Progenitor cell of endocrine pancreas (in vitro differentiated cells): ENCODE data around the gene GABBR2. TPM values are rescaled to one million over a fixed set of nuclear protein-coding genes. Genes with fewer than 3 reads are reported as not detected.
"Not testable (repeated sequence)": the region's sequence is repeated elsewhere in the genome, so short reads cannot be mapped to it uniquely, and the experiment has no call there.

ENCODE experiments used
- DNase-seq: peaks from one replicate; pipeline ENCODE4 v3.0.0; 2021; ENCODE audit warnings: low spot score; ENCODE audit not compliant: unreplicated experiment
- H3K27ac Mint-ChIP-seq: 2 replicates; pipeline ENCODE4 v1.8.0; 2021; ENCODE audit warnings: mild to moderate bottlenecking, moderate library complexity, mixed read lengths
- H3K27me3 Mint-ChIP-seq: 2 replicates; pipeline ENCODE4 v1.8.0; 2021; ENCODE audit warnings: mixed read lengths
- H3K36me3 Mint-ChIP-seq: 2 replicates; pipeline ENCODE4 v1.8.0; 2022; ENCODE audit warnings: mixed read lengths; ENCODE audit not compliant: insufficient read depth
- H3K4me1 Mint-ChIP-seq: 2 replicates; pipeline ENCODE4 v1.8.0; 2021; ENCODE audit warnings: low read depth, mixed read lengths
- H3K4me3 Mint-ChIP-seq: 2 replicates; pipeline ENCODE4 v1.8.0; 2021; ENCODE audit warnings: low read depth, mild to moderate bottlenecking, moderate library complexity, mixed read lengths
- H3K9me3 Mint-ChIP-seq: 2 replicates; pipeline ENCODE4 v1.8.0; 2021; ENCODE audit warnings: low read depth, mixed read lengths
- CTCF ChIP-seq: fragments of 200-600 bp; sonication (generic); IDR thresholded peaks from one replicate; pipeline ENCODE4 v1.5.0; 2021; ENCODE audit warnings: antibody characterized with exemption, mild to moderate bottlenecking; ENCODE audit not compliant: unreplicated experiment
- total RNA-seq: library from RNA; stranded (reverse); gene quantifications from 2 replicates; pipeline ENCODE4 v1.2.1, GENCODE V29; 2021

GABBR2 gene
- total RNA-seq, 1 donor from 2014 or later: 0.84 TPM

DNA sequence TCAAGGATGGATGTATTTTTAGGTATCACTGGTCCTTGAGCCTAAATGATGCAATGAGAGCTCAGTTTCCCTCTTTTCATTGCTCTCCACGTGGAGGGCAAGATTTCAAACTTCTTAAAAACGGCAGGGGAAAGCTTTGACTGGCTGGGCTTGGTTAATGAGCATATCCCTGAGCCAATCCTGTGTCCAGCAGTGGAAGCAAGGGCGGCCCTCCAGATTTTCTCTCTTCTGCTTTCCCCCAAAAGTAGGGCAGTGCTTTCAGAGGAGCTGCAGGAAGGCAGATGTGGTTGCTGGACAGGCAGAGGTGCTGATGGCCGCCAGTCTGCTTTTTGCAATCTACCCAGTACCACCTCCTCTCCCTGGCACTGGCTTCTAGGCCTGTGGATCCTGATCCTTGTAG is 423.3 kb downstream of the GABBR2 start:
- Mint-ChIP-seq H3K4me1 (peaks cover 10% of the 10 kb centered on the region), H3K27ac (no peak overlapping the region), H3K27me3 (peaks cover 17% of the 10 kb centered on the region), H3K4me3 (no peak overlapping the region), H3K36me3 (no peaks in the 10 kb centered on the region), H3K9me3 (no peaks in the 10 kb centered on the region)
- DNase-seq: no peak
- no peak for TF ChIP-seq CTCF

- no peak for TF ChIP-seq CTCF
- no peak for DNase-seq
- Mint-ChIP-seq H3K9me3 (no peaks in the 10 kb centered on the region), H3K4me3 (no peak overlapping the region), H3K4me1 (peaks cover 13% of the 10 kb centered on the region), H3K27me3 (peaks cover 22% of the 10 kb centered on the region), H3K27ac (no peak overlapping the region), H3K36me3 (no peaks in the 10 kb centered on the region)
Measured at GRCh38 chr9:98284754-98285153, 424.0 kb downstream of the GABBR2 start.

DNA sequence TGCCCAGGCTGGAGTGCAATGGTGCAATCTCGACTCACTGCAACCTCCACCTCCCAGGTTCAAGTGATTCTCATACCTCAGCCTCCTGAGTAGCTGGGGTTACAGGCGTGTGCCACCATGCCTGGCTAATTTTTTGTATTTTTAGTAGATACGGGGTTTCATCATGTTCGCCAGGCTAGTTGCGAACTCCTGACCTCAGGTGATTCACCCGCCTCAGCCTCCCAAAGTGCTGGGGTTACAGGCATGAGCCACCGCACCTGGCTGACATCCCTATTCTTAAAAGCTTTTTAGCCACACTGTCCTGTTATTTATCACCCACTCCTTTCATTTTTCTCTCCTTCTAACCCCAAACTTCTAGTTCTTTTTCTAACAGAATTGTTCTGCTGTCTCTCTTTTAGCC is 425.6 kb downstream of the GABBR2 start:
- H3K36me3 Mint-ChIP-seq, H3K4me3 Mint-ChIP-seq, H3K9me3 Mint-ChIP-seq, H3K27ac Mint-ChIP-seq, DNase-seq: not testable (repeated sequence)
- peaks cover 13% of the 10 kb centered on the region for H3K4me1 Mint-ChIP-seq
- peaks cover 38% of the 10 kb centered on the region for H3K27me3 Mint-ChIP-seq

DNA sequence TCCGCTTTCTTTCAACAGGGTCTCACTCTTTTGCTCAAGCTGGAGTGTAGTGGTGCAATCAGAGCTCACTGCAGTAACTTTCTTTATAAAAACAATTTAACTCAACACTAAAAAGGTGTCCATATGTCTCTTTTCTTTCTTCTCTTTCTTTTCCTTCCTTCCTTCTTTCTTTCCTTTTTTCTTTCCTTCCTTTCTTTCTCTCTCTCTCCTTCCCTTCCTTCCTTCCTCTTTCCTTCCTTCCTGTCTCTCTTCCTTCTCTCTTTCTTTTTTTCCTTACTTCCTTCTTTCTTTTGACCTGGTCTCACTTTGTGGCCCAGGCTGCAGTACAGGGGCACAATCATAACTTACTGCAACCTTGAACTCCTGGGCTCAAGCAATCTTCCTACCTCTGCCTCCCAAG is 427.5 kb downstream of the GABBR2 start:
- no peaks in the 10 kb centered on the region for H3K36me3 Mint-ChIP-seq
- peaks cover 43% of the 10 kb centered on the region for H3K27me3 Mint-ChIP-seq
- no peak for TF ChIP-seq CTCF
- no peak overlapping the region for H3K4me3 Mint-ChIP-seq
- H3K27ac Mint-ChIP-seq: peak overlapping the region; percentile 43
- DNase-seq: no peak
- peaks cover 13% of the 10 kb centered on the region for H3K4me1 Mint-ChIP-seq
- no peaks in the 10 kb centered on the region for H3K9me3 Mint-ChIP-seq

GRCh38 chr9:98280574-98280973 is 428.2 kb downstream of the GABBR2 start:
- Mint-ChIP-seq H3K36me3 (no peaks in the 10 kb centered on the region), H3K27ac (no peak overlapping the region), H3K4me1 (peaks cover 13% of the 10 kb centered on the region), H3K9me3 (no peaks in the 10 kb centered on the region), H3K27me3 (peaks cover 43% of the 10 kb centered on the region), H3K4me3 (no peak overlapping the region)
- TF ChIP-seq CTCF: no peak
- no peak for DNase-seq

GRCh38 chr9:98280162-98280561 is 428.6 kb downstream of the GABBR2 start:
- H3K9me3 Mint-ChIP-seq: no peaks in the 10 kb centered on the region
- no peak overlapping the region for H3K4me3 Mint-ChIP-seq
- no peaks in the 10 kb centered on the region for H3K36me3 Mint-ChIP-seq
- TF ChIP-seq CTCF: no peak
- no peak overlapping the region for H3K27ac Mint-ChIP-seq
- no peak for DNase-seq
- H3K27me3 Mint-ChIP-seq: peaks cover 43% of the 10 kb centered on the region
- H3K4me1 Mint-ChIP-seq: peaks cover 13% of the 10 kb centered on the region
